Measurements from ENCODE around the gene LSS.

GRCh38 chr21:46227811-46228344, 696 bp downstream of the LSS start:
- TF ChIP-seq CTCF (conservative IDR thresholded peaks at IDR 0.05; ENCODE audit: low read length) (no peak), EZH2phosphoT487 (IDR thresholded peaks at IDR 0.05; ENCODE audit: borderline replicate concordance) (no peak)
